CD8-positive, alpha-beta memory T cell (primary cell): Measurements from ENCODE around the gene PERCC1. TPM values are rescaled to one million over a fixed set of nuclear protein-coding genes. Genes with fewer than 3 reads are reported as not detected.
A peak's percentile ranks its signal among the peaks of the same experiment; 100 is the strongest.

Source experiments
- CTCF ChIA-PET: fragments of 350-600 bp; sonication (Branson Sonifier 250); formaldehyde crosslinking; loops from one replicate; lab custom pipeline; 2021; ENCODE audit warnings: antibody characterized with exemption; lab: Charles Lee
- POLR2A ChIA-PET: fragments of 350-600 bp; sonication (Branson Sonifier 250); formaldehyde crosslinking; loops from one replicate; lab custom pipeline; 2021; ENCODE audit warnings: antibody characterized with exemption; lab: Charles Lee
- DNase-seq, 5 donors: peaks; one replicate each; pipeline versions ENCODE4 v3.0.0 to v3.0.0-alpha.2; 2020 to 2022; ENCODE audit warnings: mixed read lengths in 1 of 5
- H3K27ac ChIP-seq: one replicate; pipeline ENCODE4 v1.7.0; 2013; ENCODE audit warnings: low read depth, mild to moderate bottlenecking, low read length, moderate library complexity
- H3K27me3 ChIP-seq: 2 replicates; pipeline ENCODE4 v1.7.0; 2013; ENCODE audit warnings: low read length, mild to moderate bottlenecking; ENCODE audit not compliant: insufficient read depth, poor library complexity, severe bottlenecking
- H3K36me3 ChIP-seq: 2 replicates; pipeline ENCODE4 v1.7.0; 2013; ENCODE audit warnings: mild to moderate bottlenecking, low read length, moderate library complexity; ENCODE audit not compliant: insufficient read depth
- H3K4me1 ChIP-seq: 2 replicates; pipeline ENCODE4 v1.7.0; 2013; ENCODE audit warnings: mild to moderate bottlenecking, low read length, moderate library complexity; ENCODE audit not compliant: insufficient read depth
- H3K4me3 ChIP-seq: 2 replicates; pipeline ENCODE4 v1.7.0; 2013; ENCODE audit warnings: mild to moderate bottlenecking, low read length
- H3K9me3 ChIP-seq: 2 replicates; pipeline ENCODE4 v1.7.0; 2013; ENCODE audit warnings: mild to moderate bottlenecking, low read length
- H3K27ac Mint-ChIP-seq, 8 donors: one replicate each; pipeline ENCODE4 v1.8.0; 2020 to 2021; ENCODE audit warnings: mixed read lengths in 8 of 8, mild to moderate bottlenecking in 6 of 8, inconsistent platforms in 3 of 8, moderate library complexity in 3 of 8
- H3K27me3 Mint-ChIP-seq, 2 donors: one replicate each; pipeline ENCODE4 v1.8.0; 2020 to 2021; ENCODE audit warnings: mixed read lengths in 2 of 2, mild to moderate bottlenecking in 1 of 2, moderate library complexity in 1 of 2
- H3K36me3 Mint-ChIP-seq, 3 donors: one replicate each; pipeline ENCODE4 v1.8.0; 2020 to 2021; ENCODE audit warnings: mixed read lengths in 3 of 3, inconsistent platforms in 1 of 3, mild to moderate bottlenecking in 1 of 3
- H3K4me1 Mint-ChIP-seq, 3 donors: one replicate each; pipeline ENCODE4 v1.8.0; 2020 to 2021; ENCODE audit warnings: mixed read lengths in 3 of 3, inconsistent platforms in 1 of 3, mild to moderate bottlenecking in 1 of 3
- H3K4me3 Mint-ChIP-seq, 7 donors: one replicate each; pipeline ENCODE4 v1.8.0; 2020 to 2021; ENCODE audit warnings: mixed read lengths in 7 of 7, mild to moderate bottlenecking in 6 of 7, moderate library complexity in 4 of 7, inconsistent platforms in 2 of 7
- H3K9me3 Mint-ChIP-seq, 5 donors: one replicate each; pipeline ENCODE4 v1.8.0; 2020 to 2022; ENCODE audit warnings: mixed read lengths in 5 of 5, mild to moderate bottlenecking in 3 of 5, moderate library complexity in 2 of 5, inconsistent platforms in 1 of 5
- polyA plus RNA-seq: library from polyadenylated mRNA; unstranded; fragments of 300-500 nt; fragmentation: Illumina TruSeq; gene quantifications from one replicate; pipeline ENCODE4 v1.2.3, GENCODE V29; 2021
- total RNA-seq, 2 experiments: library from RNA; stranded (reverse); gene quantifications; one replicate each; pipeline ENCODE4 v1.2.3, GENCODE V29; 2021

The PERCC1 gene
- total and polyA plus RNA-seq, 3 experiments from 2014 or later = 0.33 to 0.48 TPM; not detected in 1

DNA sequence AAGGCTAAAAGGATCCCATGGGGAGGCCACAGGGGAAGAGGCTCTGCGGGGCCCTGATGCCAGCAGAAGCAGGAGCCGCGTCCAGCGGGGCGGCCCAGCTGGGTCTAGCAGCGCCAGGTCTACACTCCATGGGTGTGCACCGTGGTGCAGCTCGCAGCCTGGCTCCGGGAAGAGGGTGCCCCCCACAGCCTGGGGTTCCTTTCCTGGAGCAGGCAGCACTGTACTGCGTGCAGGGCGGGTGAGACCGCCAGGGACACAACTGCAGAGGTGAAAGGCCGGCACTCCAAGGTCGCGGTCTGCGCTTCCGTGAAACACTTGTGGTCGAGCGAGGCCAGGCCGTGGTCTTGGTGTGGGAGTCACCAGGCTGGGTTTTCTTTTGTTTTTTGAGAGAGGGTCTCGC, 20.0 kb downstream of the PERCC1 start:
- DNase-seq = no peak
- Histone ChIP-seq H3K4me1 (no peaks in the 10 kb centered on the region), H3K36me3 (no peaks in the 10 kb centered on the region), H3K9me3 (no peaks in the 10 kb centered on the region), H3K27me3 (no peaks in the 10 kb centered on the region), H3K4me3 (no peak overlapping the region), H3K27ac (no peak overlapping the region)
- Mint-ChIP-seq H3K4me1 (peaks cover 0 to 8% (median 5%) of the 10 kb centered on the region in 3 donors), H3K27me3 (no peaks in the 10 kb centered on the region), H3K4me3 (no peak overlapping the region), H3K9me3 (no peaks in the 10 kb centered on the region), H3K36me3 (peaks cover 0 to 67% (median 0%) of the 10 kb centered on the region in 3 donors), H3K27ac (no peak overlapping the region)
- CTCF ChIA-PET = no interaction called here
- POLR2A ChIA-PET = no interaction called here

DNA sequence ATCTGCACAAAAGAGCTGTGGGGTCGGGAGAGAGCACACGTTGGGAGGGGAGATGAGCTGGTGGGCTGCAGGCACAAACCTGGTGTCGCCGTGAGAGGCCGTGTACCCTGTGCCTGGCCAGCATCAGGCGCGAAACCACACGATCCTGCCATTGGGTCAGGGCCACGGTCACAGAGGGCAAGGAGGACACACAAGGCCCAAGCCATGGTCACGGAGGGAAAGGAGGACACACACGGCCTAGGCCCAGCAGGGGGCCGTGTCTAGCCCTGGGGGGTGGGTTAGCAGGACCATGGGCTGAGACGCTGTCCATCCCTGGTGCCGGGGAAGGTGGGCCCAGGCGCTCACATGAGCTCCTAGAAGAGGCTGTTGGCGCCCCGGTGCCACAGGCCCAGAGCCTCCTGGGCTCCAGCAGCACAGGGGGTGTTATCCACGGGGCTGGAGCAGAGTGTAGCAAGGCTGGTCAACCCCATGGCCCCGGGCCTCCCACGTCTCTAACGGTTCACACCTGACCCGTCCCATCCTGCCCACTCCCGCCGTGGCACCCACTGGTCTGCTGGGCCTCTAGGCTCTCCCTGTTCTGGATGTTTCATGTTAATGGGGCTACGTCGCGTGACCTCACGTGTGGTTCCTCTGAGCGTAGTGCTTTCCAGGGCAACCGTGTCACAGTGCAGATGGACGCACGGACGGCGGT, 21.0 kb downstream of the PERCC1 start:
- Mint-ChIP-seq H3K27me3 (no peaks in the 10 kb centered on the region), H3K36me3 (peaks cover 0 to 68% (median 0%) of the 10 kb centered on the region in 3 donors), H3K4me3 (no peak overlapping the region), H3K27ac (peak overlapping the region in 2 of 8 donors; percentile 78 to 92), H3K4me1 (peaks cover 0 to 8% (median 5%) of the 10 kb centered on the region in 3 donors), H3K9me3 (no peaks in the 10 kb centered on the region)
- POLR2A ChIA-PET = no interaction called here
- no peaks in the 10 kb centered on the region for H3K36me3 ChIP-seq
- H3K9me3 ChIP-seq = no peaks in the 10 kb centered on the region
- H3K27ac ChIP-seq = no peak overlapping the region
- no peaks in the 10 kb centered on the region for H3K27me3 ChIP-seq
- no peak overlapping the region for H3K4me3 ChIP-seq
- CTCF ChIA-PET = no interaction called here
- H3K4me1 ChIP-seq = no peaks in the 10 kb centered on the region
- DNase-seq = no peak

DNA sequence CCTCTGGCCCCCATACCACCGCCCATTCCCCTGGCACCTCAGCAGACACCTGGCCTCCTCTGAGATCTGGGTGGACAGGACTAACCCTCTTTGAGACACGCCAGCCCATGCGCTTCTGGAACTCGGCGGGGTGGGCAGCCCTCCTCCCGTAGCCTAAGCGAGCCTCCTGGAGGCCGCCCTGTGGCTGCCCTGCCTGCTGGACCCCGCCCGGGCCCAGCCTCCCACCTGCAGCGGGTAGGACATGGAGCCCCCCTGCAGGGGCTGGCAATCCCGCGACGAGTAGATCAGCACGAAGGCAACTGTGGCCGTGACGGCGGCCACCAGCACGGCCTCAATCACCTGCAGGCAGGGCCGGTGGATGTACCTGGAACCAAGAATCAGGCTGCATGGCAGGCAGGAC, 21.7 kb downstream of the PERCC1 start:
- no peak overlapping the region for H3K4me3 Mint-ChIP-seq
- H3K27me3 ChIP-seq = no peaks in the 10 kb centered on the region
- H3K9me3 ChIP-seq = no peaks in the 10 kb centered on the region
- ChIA-PET POLR2A (no interaction called here), CTCF (no interaction called here)
- H3K36me3 ChIP-seq = no peaks in the 10 kb centered on the region
- H3K9me3 Mint-ChIP-seq = no peaks in the 10 kb centered on the region
- no peaks in the 10 kb centered on the region for H3K27me3 Mint-ChIP-seq
- no peak overlapping the region for H3K27ac ChIP-seq
- peaks cover 0 to 68% (median 0%) of the 10 kb centered on the region in 3 donors for H3K36me3 Mint-ChIP-seq
- H3K4me1 ChIP-seq = no peaks in the 10 kb centered on the region
- no peak overlapping the region for H3K27ac Mint-ChIP-seq
- peaks cover 0 to 8% (median 5%) of the 10 kb centered on the region in 3 donors for H3K4me1 Mint-ChIP-seq
- H3K4me3 ChIP-seq = no peak overlapping the region
- no peak for DNase-seq

DNA sequence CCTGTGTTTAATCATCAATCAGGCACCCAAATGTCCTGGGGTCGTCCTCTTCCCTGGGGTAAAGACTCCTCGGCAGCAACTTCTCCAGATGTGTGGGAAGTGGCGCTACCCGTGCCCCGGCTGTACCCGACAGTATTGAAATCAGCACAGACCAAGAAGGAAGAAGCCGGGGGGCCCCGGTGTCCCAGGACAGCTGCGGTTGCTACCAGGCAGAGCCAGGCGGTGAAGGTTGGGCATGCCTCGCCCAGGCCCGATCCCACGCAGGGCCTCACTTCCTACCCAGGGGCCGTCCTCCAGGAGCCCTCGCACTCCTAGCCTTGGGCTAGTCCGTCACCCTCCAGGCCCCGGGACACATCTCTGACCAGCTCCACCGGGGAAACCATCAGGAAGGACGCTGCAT, 22.4 kb downstream of the PERCC1 start:
- H3K4me1 ChIP-seq = no peaks in the 10 kb centered on the region
- no peaks in the 10 kb centered on the region for H3K9me3 ChIP-seq
- Mint-ChIP-seq H3K4me3 (peak overlapping the region in 1 of 7 donors; percentile 53), H3K4me1 (peaks cover 0 to 8% (median 5%) of the 10 kb centered on the region in 3 donors), H3K36me3 (peaks cover 0 to 66% (median 0%) of the 10 kb centered on the region in 3 donors), H3K27ac (peak overlapping the region in 1 of 8 donors; percentile 63), H3K9me3 (no peaks in the 10 kb centered on the region), H3K27me3 (no peaks in the 10 kb centered on the region)
- no peak for DNase-seq
- POLR2A ChIA-PET = interaction anchor here (0.6 kb wide), 1 partner anchor 13 kb away, joined by 5 read pairs; no protein-coding TSS in a partner anchor
- no peaks in the 10 kb centered on the region for H3K27me3 ChIP-seq
- CTCF ChIA-PET = no interaction called here
- H3K4me3 ChIP-seq = no peak overlapping the region
- no peak overlapping the region for H3K27ac ChIP-seq
- no peaks in the 10 kb centered on the region for H3K36me3 ChIP-seq

DNA sequence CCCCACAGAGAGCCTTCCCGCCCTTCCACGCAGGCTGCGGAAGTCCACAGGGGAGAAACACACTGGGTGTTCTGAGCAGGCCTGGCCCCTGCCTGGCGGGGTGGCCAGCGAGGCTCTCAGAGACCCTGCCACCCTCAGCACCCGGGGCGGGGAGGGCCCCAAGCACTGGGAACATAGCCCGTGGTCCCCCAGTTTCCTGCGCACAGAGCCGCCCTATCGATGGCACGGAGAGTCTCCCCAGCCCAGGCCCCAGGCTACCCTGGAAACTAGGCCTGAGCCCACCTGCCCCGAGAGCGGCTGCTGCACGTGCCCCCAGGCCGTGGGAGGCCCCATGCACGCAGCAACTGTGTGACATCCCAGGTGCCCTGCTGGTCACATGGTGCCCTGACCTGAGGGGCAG, 23.7 kb downstream of the PERCC1 start:
- ChIA-PET POLR2A (no interaction called here), CTCF (no interaction called here)
- H3K27ac Mint-ChIP-seq = no peak overlapping the region
- H3K27me3 ChIP-seq = no peaks in the 10 kb centered on the region
- H3K9me3 Mint-ChIP-seq = no peaks in the 10 kb centered on the region
- H3K9me3 ChIP-seq = no peaks in the 10 kb centered on the region
- H3K4me1 Mint-ChIP-seq = peaks cover 0 to 12% (median 5%) of the 10 kb centered on the region in 3 donors
- H3K27ac ChIP-seq = no peak overlapping the region
- no peak overlapping the region for H3K4me3 ChIP-seq
- H3K4me3 Mint-ChIP-seq = no peak overlapping the region
- H3K27me3 Mint-ChIP-seq = no peaks in the 10 kb centered on the region
- H3K4me1 ChIP-seq = no peaks in the 10 kb centered on the region
- no peak for DNase-seq
- H3K36me3 Mint-ChIP-seq = peaks cover 0 to 63% (median 0%) of the 10 kb centered on the region in 3 donors
- H3K36me3 ChIP-seq = no peaks in the 10 kb centered on the region

DNA sequence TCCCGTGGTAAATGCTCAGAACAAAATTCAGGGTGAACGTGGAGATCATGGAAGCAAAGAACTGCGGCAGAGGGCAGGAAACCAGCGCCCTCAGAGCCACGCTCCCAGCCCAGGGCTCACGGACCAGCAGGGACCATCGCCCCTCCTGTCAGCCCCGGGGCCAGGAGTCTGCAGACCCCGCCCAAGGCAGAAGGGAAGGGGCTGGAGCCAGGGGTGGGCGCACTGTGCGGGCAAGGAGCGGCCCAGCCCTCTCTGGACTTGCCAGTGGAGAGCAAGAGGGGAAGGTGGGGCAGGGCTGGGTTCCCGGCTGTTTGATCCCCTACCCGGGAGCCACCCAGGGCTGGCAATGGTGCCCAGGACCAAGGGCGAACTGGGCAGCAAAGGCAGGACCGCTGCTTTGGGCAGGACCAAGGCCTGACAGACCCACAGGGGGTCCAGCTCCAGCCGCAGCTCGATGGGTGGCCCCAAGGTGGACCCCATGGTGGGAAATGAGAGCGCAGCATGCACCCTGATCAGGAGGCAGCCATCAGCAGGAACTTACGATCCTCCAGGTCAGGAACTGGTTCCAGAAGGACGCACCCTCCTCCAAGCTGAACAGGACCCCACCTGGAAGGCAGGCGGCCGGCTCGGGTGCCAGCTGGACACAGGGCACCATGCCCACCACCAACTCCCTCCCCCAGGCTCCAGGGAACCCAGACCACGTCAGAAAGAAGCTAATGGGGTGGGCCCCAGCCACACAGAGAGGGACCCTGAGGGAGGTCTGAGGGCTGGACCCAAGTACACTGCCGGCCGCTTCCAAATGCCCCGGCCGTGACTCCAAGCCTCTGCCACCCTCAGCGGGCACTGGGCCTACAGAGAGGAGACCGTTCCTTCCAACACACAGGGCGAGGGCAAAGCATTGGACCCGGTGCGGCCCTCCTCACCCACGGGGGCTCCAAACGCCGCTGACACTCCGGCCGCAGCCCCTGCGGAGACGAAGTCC, 24.6 kb downstream of the PERCC1 start:
- no peaks in the 10 kb centered on the region for H3K9me3 Mint-ChIP-seq
- no peak overlapping the region for H3K27ac ChIP-seq
- H3K27me3 Mint-ChIP-seq = no peaks in the 10 kb centered on the region
- DNase-seq = no peak
- ChIA-PET CTCF (no interaction called here), POLR2A (no interaction called here)
- peaks cover 0 to 12% (median 5%) of the 10 kb centered on the region in 3 donors for H3K4me1 Mint-ChIP-seq
- H3K27me3 ChIP-seq = no peaks in the 10 kb centered on the region
- no peak overlapping the region for H3K4me3 ChIP-seq
- H3K36me3 Mint-ChIP-seq = peaks cover 0 to 62% (median 2%) of the 10 kb centered on the region in 3 donors
- H3K9me3 ChIP-seq = no peaks in the 10 kb centered on the region
- H3K4me3 Mint-ChIP-seq = peak overlapping the region in 1 of 7 donors; percentile 27
- no peaks in the 10 kb centered on the region for H3K36me3 ChIP-seq
- H3K27ac Mint-ChIP-seq = no peak overlapping the region
- no peaks in the 10 kb centered on the region for H3K4me1 ChIP-seq

DNA sequence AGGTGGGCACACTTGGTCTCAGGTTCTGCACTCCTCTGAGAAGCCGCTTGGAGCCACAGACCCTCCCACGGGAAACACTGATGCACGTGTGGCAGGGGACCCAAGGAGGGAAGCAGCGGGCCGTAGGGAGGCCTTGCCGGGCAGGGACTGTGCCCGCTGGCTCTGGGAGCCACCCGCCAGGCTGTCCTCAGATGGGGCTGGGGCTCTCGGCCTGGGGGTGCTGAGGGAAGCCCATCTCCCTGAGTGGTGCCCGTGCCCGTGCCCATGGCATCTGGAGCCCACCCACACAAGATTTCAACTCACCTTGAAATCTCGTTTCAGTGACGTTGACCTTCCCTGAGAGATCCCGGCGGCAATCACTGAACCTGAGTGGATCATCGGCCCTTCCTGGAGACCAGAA, 26.1 kb downstream of the PERCC1 start:
- no peaks in the 10 kb centered on the region for H3K4me1 ChIP-seq
- H3K36me3 Mint-ChIP-seq = peaks cover 0 to 68% (median 3%) of the 10 kb centered on the region in 3 donors
- no peak for DNase-seq
- no peaks in the 10 kb centered on the region for H3K9me3 Mint-ChIP-seq
- no peaks in the 10 kb centered on the region for H3K27me3 Mint-ChIP-seq
- no peak overlapping the region for H3K4me3 ChIP-seq
- H3K27ac ChIP-seq = no peak overlapping the region
- H3K27me3 ChIP-seq = no peaks in the 10 kb centered on the region
- no peaks in the 10 kb centered on the region for H3K36me3 ChIP-seq
- H3K4me3 Mint-ChIP-seq = no peak overlapping the region
- POLR2A ChIA-PET = no interaction called here
- H3K27ac Mint-ChIP-seq = no peak overlapping the region
- peaks cover 0 to 12% (median 5%) of the 10 kb centered on the region in 3 donors for H3K4me1 Mint-ChIP-seq
- CTCF ChIA-PET = no interaction called here
- no peaks in the 10 kb centered on the region for H3K9me3 ChIP-seq
